HepG2 (cell line): ENCODE data around the gene ATXN7L3B. TPM values are rescaled to one million over a fixed set of nuclear protein-coding genes. Genes with fewer than 3 reads are reported as not detected.

ENCODE experiments used
- ATAC-seq: fragments of 200-7000 bp; cut with Tn5 transposase; 3 replicates; pipeline ENCODE4 v1.9.1; 2020; ENCODE audit warnings: mild to moderate bottlenecking, moderate library complexity
- BruUV-seq: library from RNA; stranded (reverse); fragments of 400-500 nt; replicated peaks from 2 replicates; lab custom pipeline; 2021; lab: Mats Ljungman, UMichigan
- CTCF ChIA-PET: fragments of 300-600 bp; formaldehyde crosslinking; extraction: SDS; loops from one replicate; lab custom pipeline; 2021; ENCODE audit warnings: low total read pairs, inconsistent platforms, low intra/inter-chr PET ratio; lab: Yijun Ruan, JAX
- POLR2A ChIA-PET: fragments of 350-600 bp; sonication (Branson Sonifier 250); formaldehyde crosslinking; loops from one replicate; lab custom pipeline; 2020; ENCODE audit warnings: antibody characterized with exemption, inconsistent platforms; lab: Yijun Ruan, JAX
- DNase-seq: peaks from one replicate; pipeline ENCODE4 v3.0.0-alpha.2; 2015; ENCODE audit warnings: low spot score
- FAIRE-seq: peaks from 3 replicates; lab custom pipeline; 2011; peaks lifted over from hg19 to GRCh38; lab: Jason Lieb, UNC
- H2AFZ ChIP-seq: one replicate; pipeline ENCODE4 v1.6.1; 2011; ENCODE audit warnings: low read length, inconsistent platforms
- H3K27ac ChIP-seq: fragments of 300-600 bp; 3 replicates; pipeline ENCODE4 v1.8.0; 2011; ENCODE audit warnings: mixed run types, mild to moderate bottlenecking, mixed read lengths, low read length, inconsistent platforms; ENCODE audit not compliant: insufficient read depth; ENCODE audit errors: extremely low read length
- H3K27me3 ChIP-seq, 2 experiments: fragments of 200-600 bp in 1 of 2; 2 replicates in 1 of 2; 3 replicates in 1 of 2; pipeline versions ENCODE4 v1.6.0 to v1.8.0; 2011; ENCODE audit warnings: low read length in 2 of 2, mild to moderate bottlenecking in 2 of 2, moderate library complexity in 2 of 2, inconsistent platforms in 1 of 2; ENCODE audit not compliant: insufficient read depth in 2 of 2, control insufficient read depth in 1 of 2
- H3K36me3 ChIP-seq, 2 experiments: fragments of 200-600 bp in 1 of 2; replicated peaks in 1 of 2; 2 replicates in 1 of 2; 3 replicates in 1 of 2; pipeline versions ENCODE4 v1.5.1 to v1.8.0; 2011; ENCODE audit warnings: low read length in 2 of 2, inconsistent platforms in 1 of 2; ENCODE audit not compliant: insufficient read depth in 2 of 2, control insufficient read depth in 1 of 2
- H3K4me1 ChIP-seq: 2 replicates; pipeline ENCODE4 v1.5.1; 2012; ENCODE audit warnings: low read length, inconsistent platforms; ENCODE audit not compliant: insufficient read depth
- H3K4me2 ChIP-seq: 2 replicates; pipeline ENCODE4 v1.6.0; 2011; ENCODE audit warnings: low read depth, low read length, inconsistent platforms
- H3K4me3 ChIP-seq, 3 experiments: fragments of 200-600 bp in 1 of 3; sonication (generic), shearing (Covaris generic) in 1 of 3; replicated peaks in 1 of 3; 2 replicates each; pipeline ENCODE4 v1.5.1; 2011 to 2016; ENCODE audit warnings: low read length in 3 of 3, inconsistent platforms in 2 of 3, low read depth in 2 of 3, mild to moderate bottlenecking in 2 of 3, control low read depth in 1 of 3, mixed read lengths in 1 of 3; ENCODE audit not compliant: insufficient read depth in 1 of 3
- H3K79me2 ChIP-seq: one replicate; pipeline ENCODE4 v1.6.1; 2011; ENCODE audit warnings: low read length, inconsistent platforms; ENCODE audit not compliant: insufficient read depth
- H3K9ac ChIP-seq: 2 replicates; pipeline ENCODE4 v1.6.0; 2011; ENCODE audit warnings: mild to moderate bottlenecking, low read depth, low read length, inconsistent platforms; ENCODE audit not compliant: insufficient read depth
- H3K9me3 ChIP-seq: 2 replicates; pipeline ENCODE4 v1.5.1; 2012; ENCODE audit warnings: mild to moderate bottlenecking, low read length
- H4K20me1 ChIP-seq: 2 replicates; pipeline ENCODE4 v1.6.0; 2011; ENCODE audit warnings: inconsistent platforms, mild to moderate bottlenecking, low read length, moderate library complexity; ENCODE audit not compliant: insufficient read depth
- CEBPB ChIP-seq: IDR thresholded peaks from 2 replicates; pipeline ENCODE4 v1.6.1; 2011; ENCODE audit warnings: low read depth, low read length, improper control_type of control experiment, borderline replicate concordance
- CENPBD1 ChIP-seq: sonication (generic); formaldehyde crosslinking; IDR thresholded peaks from 2 replicates; pipeline ENCODE4 v1.8.0; 2022; ENCODE audit warnings: missing genetic modification reagents, low read depth, mild to moderate bottlenecking, borderline replicate concordance
- HDAC6 ChIP-seq: fragments of 200-600 bp; sonication (generic); IDR thresholded peaks from 2 replicates; pipeline ENCODE4 v1.7.0; 2017; ENCODE audit warnings: mild to moderate bottlenecking, antibody characterized with exemption, low read length, low read depth
- HNF1A ChIP-seq, 2 experiments: sonication (generic) in 1 of 2; formaldehyde crosslinking in 1 of 2; IDR thresholded peaks; 2 replicates each; pipeline versions ENCODE4 v1.4.0 to v1.6.1; 2016 to 2020; ENCODE audit warnings: borderline replicate concordance in 1 of 2, low read depth in 1 of 2, mild to moderate bottlenecking in 1 of 2, missing genetic modification reagents in 1 of 2
- POLR2AphosphoS5 ChIP-seq: IDR thresholded peaks from 2 replicates; pipeline ENCODE4 v1.6.1; 2012; ENCODE audit warnings: low read depth, low read length
- RXRA ChIP-seq: sonication (generic); formaldehyde crosslinking; IDR thresholded peaks from 2 replicates; pipeline ENCODE4 v1.5.1; 2020; ENCODE audit warnings: missing genetic modification reagents
- SRSF9 ChIP-seq: fragments of 200-400 bp; formaldehyde crosslinking; IDR thresholded peaks from 2 replicates; pipeline ENCODE4 v1.6.1; 2018; ENCODE audit warnings: borderline replicate concordance, mild to moderate bottlenecking, low read depth, low read length; ENCODE audit not compliant: insufficient read depth, poor library complexity, severe bottlenecking
- THYN1 ChIP-seq: sonication (generic); formaldehyde crosslinking; IDR thresholded peaks from 2 replicates; pipeline ENCODE4 v1.8.1; 2023; ENCODE audit warnings: low read depth, mild to moderate bottlenecking, moderate library complexity, missing genetic modification reagents, borderline replicate concordance
- YEATS4 ChIP-seq: sonication (generic); formaldehyde crosslinking; IDR thresholded peaks from 2 replicates; pipeline ENCODE4 v1.4.0; 2020; ENCODE audit warnings: missing genetic modification reagents, borderline replicate concordance
- ZBTB7A ChIP-seq: sonication (generic); formaldehyde crosslinking; IDR thresholded peaks from 2 replicates; pipeline ENCODE4 v1.8.0; 2022; ENCODE audit warnings: mild to moderate bottlenecking, missing genetic modification reagents
- ZFY ChIP-seq: sonication (generic); formaldehyde crosslinking; IDR thresholded peaks from 2 replicates; pipeline ENCODE4 v1.4.0; 2020; ENCODE audit warnings: missing genetic modification reagents
- ZNF10 ChIP-seq: sonication (generic); formaldehyde crosslinking; IDR thresholded peaks from 2 replicates; pipeline ENCODE4 v1.4.0; 2020; ENCODE audit warnings: mild to moderate bottlenecking, low read depth, missing genetic modification reagents, borderline replicate concordance
- ZNF235 ChIP-seq: sonication (generic); formaldehyde crosslinking; IDR thresholded peaks from 2 replicates; pipeline ENCODE4 v1.8.1; 2023; ENCODE audit warnings: mild to moderate bottlenecking, missing genetic modification reagents, borderline replicate concordance
- ZNF446 ChIP-seq: sonication (generic); formaldehyde crosslinking; IDR thresholded peaks from 2 replicates; pipeline ENCODE4 v1.5.0; 2020; ENCODE audit warnings: mild to moderate bottlenecking, missing genetic modification reagents
- ZNF781 ChIP-seq: sonication (generic); formaldehyde crosslinking; IDR thresholded peaks from 2 replicates; pipeline ENCODE4 v1.5.1; 2020; ENCODE audit warnings: borderline replicate concordance, mild to moderate bottlenecking, missing genetic modification reagents; ENCODE audit errors: not compliant biosample characterization
- WGBS: methylation state at CpG from one replicate; pipeline ENCODE4 v1.1.6; 2017; ENCODE audit warnings: low lambda C conversion rate; 5-methylcytosine and 5-hydroxymethylcytosine counted together
- in situ Hi-C: cut with HindIII; loops from 2 replicates; pipeline ENCODE4 v1.10.0; 2017; ENCODE audit warnings: low pct_unique_long_range_greater_than_20kb; ENCODE audit not compliant: extremely low pct_ligation_motif_present
- intact Hi-C: fragments of 100-400 bp; cut with micrococcal nuclease; formaldehyde crosslinking; loops from one replicate; pipeline ENCODE4 v1.10.0; 2022; ENCODE audit not compliant: unreplicated experiment
- polyA plus RNA-seq, 8 experiments: library from polyadenylated mRNA; depleted of rRNA in 3 of 8; stranded (reverse) in 7 of 8; unstranded in 1 of 8; fragments of >200 nt; fragmentation: Illumina TruSeq in 4 of 8; extraction: Trizol in 4 of 8; gene quantifications; 2 replicates each; pipeline versions ENCODE4 v1.2.1 to v1.2.3, GENCODE V29; 2011 to 2016; ENCODE audit warnings: low read depth in 4 of 8, missing spikeins in 1 of 8, mixed read lengths in 1 of 8; ENCODE audit not compliant: insufficient read depth in 1 of 8
- total RNA-seq, 5 experiments: library from RNA; depleted of rRNA; stranded (reverse); fragments of >200 nt; fragmentation: Illumina TruSeq; extraction: Trizol; gene quantifications; 2 replicates each; pipeline ENCODE4 v1.2.3, GENCODE V29; 2016; ENCODE audit warnings: low read depth in 1 of 5
- TF ChIP-seq, protein P1 (sequence below): sonication (generic); formaldehyde crosslinking; conservative IDR thresholded peaks from 2 replicates; pipeline ENCODE4 v1.8.1; 2023; ENCODE audit warnings: missing genetic modification reagents

Gene ATXN7L3B
- total and polyA plus RNA-seq, 2 of the 13 experiments (the other 11 are each of a cell fraction or from before 2014, with no cell fraction given): 20.1 to 23.8 TPM

DNA sequence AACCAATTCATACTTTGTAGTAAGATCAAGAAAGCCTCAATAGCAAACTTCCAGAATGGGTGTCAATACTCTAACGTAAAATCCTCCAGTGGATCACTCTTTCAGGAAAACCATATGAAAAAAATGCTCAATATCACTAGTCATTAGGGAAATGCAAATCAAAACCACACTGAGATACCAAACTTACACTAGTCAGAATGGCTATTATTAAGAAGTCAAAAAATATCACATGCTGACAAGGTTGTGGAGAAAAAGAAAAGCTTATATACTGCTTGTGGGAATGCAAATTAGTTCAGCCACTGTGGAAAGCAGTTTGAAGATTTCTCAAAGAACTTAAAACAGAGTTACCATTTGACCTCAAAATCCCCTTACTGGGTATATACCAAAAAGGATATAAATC, 49.5 kb upstream of the ATXN7L3B start:
- Histone ChIP-seq H3K4me1 (no peaks in the 10 kb centered on the region), H3K27me3 (no peaks in the 10 kb centered on the region; a peak in 1 of 5 replicates), H3K9me3 (no peaks in the 10 kb centered on the region), H3K79me2 (no peaks in the 10 kb centered on the region), H3K4me2 (no peak overlapping the region), H3K9ac (no peak overlapping the region), H4K20me1 (no peaks in the 10 kb centered on the region), H3K36me3 (no peaks in the 10 kb centered on the region), H3K27ac (no peak overlapping the region), H3K4me3 (no peak overlapping the region), H2AFZ (no peak overlapping the region)
- POLR2A ChIA-PET: no interaction called here
- FAIRE-seq (no peak), ATAC-seq (no peak), DNase-seq (no peak)
- WGBS: 17% methylated on average over 1 of the region's 1 CpG
- intact Hi-C loops: no loop called here
- BruUV-seq: no TSS peak
- in situ Hi-C loops: no loop called here
- CTCF ChIA-PET: no interaction called here
- TF ChIP-seq RXRA (CRISPR knock-in tag) (no peak), SRSF9 (no peak), CEBPB (no peak), CENPBD1 (no peak), ZNF235 (CRISPR knock-in tag) (no peak), HDAC6 (no peak), ZFY (CRISPR knock-in tag) (no peak), ZNF446 (CRISPR knock-in tag) (no peak), ZNF10 (CRISPR knock-in tag) (no peak), ZBTB7A (no peak), POLR2AphosphoS5 (no peak), YEATS4 (CRISPR knock-in tag) (no peak), ZNF781 (no peak), THYN1 (CRISPR knock-in tag) (no peak), HNF1A (IDR thresholded peaks at IDR 0.05; ENCODE audit: low read depth) (no peak), HNF1A (CRISPR knock-in tag; IDR thresholded peaks at IDR 0.05; ENCODE audit: borderline replicate concordance) (no peak)
- TF ChIP-seq, protein P1, sequence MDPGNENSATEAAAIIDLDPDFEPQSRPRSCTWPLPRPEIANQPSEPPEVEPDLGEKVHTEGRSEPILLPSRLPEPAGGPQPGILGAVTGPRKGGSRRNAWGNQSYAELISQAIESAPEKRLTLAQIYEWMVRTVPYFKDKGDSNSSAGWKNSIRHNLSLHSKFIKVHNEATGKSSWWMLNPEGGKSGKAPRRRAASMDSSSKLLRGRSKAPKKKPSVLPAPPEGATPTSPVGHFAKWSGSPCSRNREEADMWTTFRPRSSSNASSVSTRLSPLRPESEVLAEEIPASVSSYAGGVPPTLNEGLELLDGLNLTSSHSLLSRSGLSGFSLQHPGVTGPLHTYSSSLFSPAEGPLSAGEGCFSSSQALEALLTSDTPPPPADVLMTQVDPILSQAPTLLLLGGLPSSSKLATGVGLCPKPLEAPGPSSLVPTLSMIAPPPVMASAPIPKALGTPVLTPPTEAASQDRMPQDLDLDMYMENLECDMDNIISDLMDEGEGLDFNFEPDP: no peak
